DND-41 (cell line): ENCODE data around the gene EHHADH.

Experiments
- ATAC-seq: fragments of 200-7000 bp; cut with Tn5 transposase; 3 replicates; pipeline ENCODE4 v1.9.1; 2021; ENCODE audit warnings: low read depth; ENCODE audit not compliant: insufficient read depth
- DNase-seq: peaks from one replicate; pipeline ENCODE4 v3.0.0-alpha.2; 2020
- H2AFZ ChIP-seq: 2 replicates; pipeline ENCODE4 v1.6.0; 2012; ENCODE audit warnings: low read depth, low read length
- H3K27ac ChIP-seq: 2 replicates; pipeline ENCODE4 v1.5.1; 2012; ENCODE audit warnings: low read length, inconsistent platforms
- H3K27me3 ChIP-seq: fragments of 200-600 bp; sonication (generic); 2 replicates; pipeline ENCODE4 v1.6.0; 2012; ENCODE audit warnings: low read length, mild to moderate bottlenecking, inconsistent platforms; ENCODE audit not compliant: insufficient read depth, poor library complexity
- H3K36me3 ChIP-seq: 2 replicates; pipeline ENCODE4 v1.5.1; 2012; ENCODE audit warnings: low read length, inconsistent platforms; ENCODE audit not compliant: insufficient read depth
- H3K4me1 ChIP-seq: 2 replicates; pipeline ENCODE4 v1.5.1; 2012; ENCODE audit warnings: mild to moderate bottlenecking, low read length; ENCODE audit not compliant: insufficient read depth
- H3K4me2 ChIP-seq: 2 replicates; pipeline ENCODE4 v1.6.0; 2012; ENCODE audit warnings: mild to moderate bottlenecking, moderate library complexity, low read length, inconsistent platforms; ENCODE audit not compliant: insufficient read depth
- H3K4me3 ChIP-seq, 2 experiments: fragments of 200-600 bp in 1 of 2; shearing (Covaris generic) in 1 of 2; 2 replicates each; pipeline ENCODE4 v1.5.1; 2012 to 2016; ENCODE audit warnings: inconsistent platforms in 2 of 2, low read length in 2 of 2, mild to moderate bottlenecking in 2 of 2, low read depth in 1 of 2, moderate library complexity in 1 of 2
- H3K79me2 ChIP-seq: 2 replicates; pipeline ENCODE4 v1.6.0; 2012; ENCODE audit warnings: low read length, inconsistent platforms; ENCODE audit not compliant: insufficient read depth
- H3K9ac ChIP-seq: 2 replicates; pipeline ENCODE4 v1.6.0; 2012; ENCODE audit warnings: low read depth, mild to moderate bottlenecking, inconsistent platforms, low read length, moderate library complexity
- H3K9me3 ChIP-seq: 2 replicates; pipeline ENCODE4 v1.5.1; 2012; ENCODE audit warnings: low read length, moderate library complexity, mild to moderate bottlenecking, inconsistent platforms; ENCODE audit not compliant: insufficient read depth, severe bottlenecking
- H4K20me1 ChIP-seq: 2 replicates; pipeline ENCODE4 v1.6.0; 2012; ENCODE audit warnings: low read length; ENCODE audit not compliant: insufficient read depth
- EZH2 ChIP-seq: IDR thresholded peaks from 3 replicates; pipeline ENCODE4 v1.6.1; 2012; ENCODE audit warnings: borderline replicate concordance, low read depth, mild to moderate bottlenecking, moderate library complexity, low read length, inconsistent platforms; ENCODE audit not compliant: severe bottlenecking
- TF ChIP-seq, protein P1 (sequence below): IDR thresholded peaks from 2 replicates; pipeline ENCODE4 v1.5.1; 2012; ENCODE audit warnings: borderline replicate concordance, low read length, moderate library complexity, mild to moderate bottlenecking; ENCODE audit not compliant: poor library complexity, severe bottlenecking; ENCODE audit errors: extremely low read depth

The EHHADH gene

GRCh38 chr3:185250653-185251052 lies 3.2 kb downstream of the EHHADH start:
- Histone ChIP-seq H3K4me3 (no peak overlapping the region), H3K27ac (no peak overlapping the region), H3K36me3 (no peaks in the 10 kb centered on the region), H4K20me1 (no peaks in the 10 kb centered on the region), H3K79me2 (no peaks in the 10 kb centered on the region), H3K4me2 (no peak overlapping the region), H2AFZ (no peak overlapping the region), H3K9ac (no peak overlapping the region), H3K27me3 (no peaks in the 10 kb centered on the region), H3K9me3 (no peaks in the 10 kb centered on the region), H3K4me1 (no peaks in the 10 kb centered on the region)
- no peak for ATAC-seq
- DNase-seq, result no peak
- TF ChIP-seq EZH2, result no peak
- TF ChIP-seq, protein P1, sequence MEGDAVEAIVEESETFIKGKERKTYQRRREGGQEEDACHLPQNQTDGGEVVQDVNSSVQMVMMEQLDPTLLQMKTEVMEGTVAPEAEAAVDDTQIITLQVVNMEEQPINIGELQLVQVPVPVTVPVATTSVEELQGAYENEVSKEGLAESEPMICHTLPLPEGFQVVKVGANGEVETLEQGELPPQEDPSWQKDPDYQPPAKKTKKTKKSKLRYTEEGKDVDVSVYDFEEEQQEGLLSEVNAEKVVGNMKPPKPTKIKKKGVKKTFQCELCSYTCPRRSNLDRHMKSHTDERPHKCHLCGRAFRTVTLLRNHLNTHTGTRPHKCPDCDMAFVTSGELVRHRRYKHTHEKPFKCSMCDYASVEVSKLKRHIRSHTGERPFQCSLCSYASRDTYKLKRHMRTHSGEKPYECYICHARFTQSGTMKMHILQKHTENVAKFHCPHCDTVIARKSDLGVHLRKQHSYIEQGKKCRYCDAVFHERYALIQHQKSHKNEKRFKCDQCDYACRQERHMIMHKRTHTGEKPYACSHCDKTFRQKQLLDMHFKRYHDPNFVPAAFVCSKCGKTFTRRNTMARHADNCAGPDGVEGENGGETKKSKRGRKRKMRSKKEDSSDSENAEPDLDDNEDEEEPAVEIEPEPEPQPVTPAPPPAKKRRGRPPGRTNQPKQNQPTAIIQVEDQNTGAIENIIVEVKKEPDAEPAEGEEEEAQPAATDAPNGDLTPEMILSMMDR, result no peak

DNA sequence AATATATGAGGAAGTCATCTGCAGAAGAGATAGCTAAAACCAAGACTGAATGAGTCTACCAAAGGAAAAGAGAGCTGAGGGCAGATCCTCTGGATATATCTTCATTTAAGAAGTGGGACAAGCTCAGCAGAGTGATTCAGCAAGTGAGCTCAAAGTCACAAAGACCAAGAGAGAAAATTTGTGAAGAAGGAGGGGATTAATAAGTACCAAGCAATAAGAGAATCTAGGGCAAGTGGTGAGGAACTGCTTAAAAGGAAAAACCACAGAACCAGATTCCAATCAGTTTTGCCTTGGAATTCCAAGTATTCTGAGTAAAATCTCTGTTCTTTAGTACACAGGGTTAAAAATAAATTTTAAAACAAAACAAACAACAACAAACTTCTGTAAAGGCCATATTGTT lies 3.6 kb downstream of the EHHADH start:
- H3K4me1 ChIP-seq, result no peaks in the 10 kb centered on the region
- ATAC-seq, result no peak

DNA sequence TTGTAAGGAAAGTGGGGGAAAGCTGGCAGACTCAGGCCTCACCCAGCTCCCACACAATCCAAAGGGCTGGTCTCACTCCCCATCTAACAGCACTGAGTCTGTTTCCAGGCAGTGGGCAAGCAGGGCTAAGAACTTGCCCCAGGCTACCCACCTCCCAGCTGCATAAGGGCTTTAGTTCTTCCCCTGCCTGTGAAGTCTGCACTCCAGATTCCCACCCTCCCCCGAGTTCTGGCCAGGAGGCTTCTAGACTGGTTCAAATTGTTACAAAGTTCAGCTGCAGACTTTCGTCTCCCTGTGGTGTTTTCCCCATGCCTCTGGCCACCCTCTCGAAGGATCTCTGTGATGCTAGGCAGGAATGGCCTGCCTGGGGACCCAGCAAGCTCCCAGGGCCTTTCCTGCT lies 11.2 kb downstream of the EHHADH start:
- Histone ChIP-seq H3K79me2 (no peaks in the 10 kb centered on the region), H3K4me2 (no peak overlapping the region), H3K4me3 (no peak overlapping the region), H2AFZ (no peak overlapping the region), H3K27me3 (no peaks in the 10 kb centered on the region), H3K9ac (no peak overlapping the region), H4K20me1 (no peaks in the 10 kb centered on the region), H3K36me3 (no peaks in the 10 kb centered on the region), H3K4me1 (no peaks in the 10 kb centered on the region), H3K9me3 (peaks cover 2% of the 10 kb centered on the region), H3K27ac (no peak overlapping the region)
- ATAC-seq, result no peak
- no peak for DNase-seq
- TF ChIP-seq, protein P1, result no peak
- no peak for TF ChIP-seq EZH2

More for the DNA sequence above, 3.6 kb downstream of the EHHADH start:
- Histone ChIP-seq H3K27me3 (no peaks in the 10 kb centered on the region), H3K36me3 (no peaks in the 10 kb centered on the region), H3K27ac (no peak overlapping the region), H4K20me1 (no peaks in the 10 kb centered on the region), H3K9ac (no peak overlapping the region), H3K79me2 (no peaks in the 10 kb centered on the region), H2AFZ (no peak overlapping the region), H3K4me3 (no peak overlapping the region), H3K9me3 (no peaks in the 10 kb centered on the region), H3K4me2 (no peak overlapping the region)
- DNase-seq, result no peak
- no peak for TF ChIP-seq EZH2
- TF ChIP-seq, protein P1, result no peak

DNA sequence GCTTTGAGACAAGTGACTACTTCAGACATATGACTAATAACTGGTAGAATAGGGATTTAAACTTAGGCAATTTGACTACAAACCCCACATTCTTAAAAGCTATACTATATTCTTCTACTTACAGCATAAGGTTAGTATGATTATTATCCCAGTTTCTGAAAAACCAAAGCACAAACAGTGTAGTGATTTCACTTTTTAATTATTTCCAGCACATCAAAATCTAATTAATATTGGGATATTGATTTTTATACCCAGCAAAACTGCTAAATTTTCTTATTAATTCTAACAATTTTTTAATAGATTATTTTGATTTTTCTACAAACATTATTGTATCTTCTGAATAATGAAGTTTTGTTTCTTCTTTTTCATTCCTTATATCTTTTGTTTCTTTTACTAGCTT lies 16.9 kb downstream of the EHHADH start:
- Histone ChIP-seq H3K27ac (no peak overlapping the region), H4K20me1 (no peaks in the 10 kb centered on the region), H3K4me1 (no peaks in the 10 kb centered on the region), H3K27me3 (no peaks in the 10 kb centered on the region), H3K79me2 (no peaks in the 10 kb centered on the region), H3K4me3 (no peak overlapping the region), H2AFZ (no peak overlapping the region), H3K9me3 (peaks cover 12% of the 10 kb centered on the region), H3K4me2 (no peak overlapping the region), H3K9ac (no peak overlapping the region), H3K36me3 (no peaks in the 10 kb centered on the region)
- ATAC-seq (no peak), DNase-seq (no peak)
- TF ChIP-seq EZH2, result no peak
- TF ChIP-seq, protein P1, result no peak
